Lung microvascular endothelial cell (primary cell): Measurements from ENCODE around the gene PAK2. TPM values are rescaled to one million over a fixed set of nuclear protein-coding genes. Genes with fewer than 3 reads are reported as not detected.
A peak's percentile ranks its signal among the peaks of the same experiment; 100 is the strongest.
"Not testable (repeated sequence)": the region's sequence is repeated elsewhere in the genome, so short reads cannot be mapped to it uniquely, and the experiment has no call there.

ENCODE experiments used
- DNase-seq, 2 donors: peaks; one replicate each; pipeline versions ENCODE4 v3.0.0 to v3.0.0-alpha.2; 2010; ENCODE audit warnings: low read depth in 2 of 2
- total RNA-seq: library from RNA; depleted of rRNA; stranded (reverse); fragments of >200 nt; gene quantifications from 2 replicates; pipeline ENCODE4 v1.2.1, GENCODE V29; 2014

PAK2 gene
- total RNA-seq, 1 donor from 2014 or later: 55.6 TPM

DNA sequence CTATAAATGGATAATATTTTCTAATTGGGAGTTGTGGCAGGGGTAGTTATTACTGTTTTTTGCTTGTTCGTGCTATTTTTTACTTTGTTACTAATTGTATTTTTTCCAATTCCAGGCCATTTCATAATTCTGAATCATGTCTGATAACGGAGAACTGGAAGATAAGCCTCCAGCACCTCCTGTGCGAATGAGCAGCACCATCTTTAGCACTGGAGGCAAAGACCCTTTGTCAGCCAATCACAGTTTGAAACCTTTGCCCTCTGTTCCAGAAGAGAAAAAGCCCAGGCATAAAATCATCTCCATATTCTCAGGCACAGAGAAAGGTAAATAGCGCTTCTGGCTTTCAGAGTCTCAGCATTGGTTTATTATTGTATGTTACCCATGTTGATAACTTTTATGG, 42.9 kb downstream of the PAK2 start:
- DNase-seq: no peak

DNA sequence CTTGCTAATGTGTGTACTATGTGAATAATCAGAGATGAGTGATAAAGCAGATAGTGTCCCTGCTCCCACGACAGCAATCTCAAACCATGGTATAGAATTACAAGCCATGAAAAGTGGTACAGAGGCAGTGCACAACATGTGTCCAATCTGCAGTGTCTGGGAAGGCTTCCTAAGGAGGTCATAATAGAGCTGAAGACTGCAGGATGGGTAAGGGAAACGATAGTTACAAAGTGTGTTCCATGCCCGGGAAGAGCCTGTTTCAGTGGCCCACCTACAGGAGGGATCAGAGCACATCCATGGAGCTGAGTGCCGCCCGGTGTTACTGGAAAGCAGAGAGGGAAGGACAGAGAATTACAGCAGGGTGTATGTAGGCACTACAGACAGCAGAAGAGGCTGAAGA, 48.9 kb downstream of the PAK2 start:
- no peak for DNase-seq

DNA sequence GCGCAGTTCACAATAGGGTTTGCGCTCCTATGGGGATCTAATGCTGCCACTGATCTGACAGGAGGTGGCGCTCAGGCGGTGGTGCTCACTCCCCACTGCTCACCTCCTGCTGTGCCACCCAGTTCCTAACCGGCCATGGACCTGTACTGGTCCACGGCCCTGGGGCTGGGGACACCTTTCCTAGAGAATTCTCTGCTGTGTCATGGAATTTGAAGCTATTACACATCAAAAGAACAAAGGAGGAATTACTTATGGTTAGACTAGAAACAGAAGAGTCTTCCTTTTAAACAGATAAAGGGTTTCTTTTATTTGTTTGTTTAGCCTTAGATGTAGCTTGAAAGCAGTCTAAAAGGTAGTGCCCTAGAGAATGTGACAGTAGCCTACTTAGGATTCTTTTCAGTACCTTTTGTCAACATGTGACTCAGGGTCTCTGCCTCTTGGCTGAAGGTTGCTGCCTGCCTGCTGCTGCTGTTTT, 50.3 kb downstream of the PAK2 start:
- DNase-seq: no peak

DNA sequence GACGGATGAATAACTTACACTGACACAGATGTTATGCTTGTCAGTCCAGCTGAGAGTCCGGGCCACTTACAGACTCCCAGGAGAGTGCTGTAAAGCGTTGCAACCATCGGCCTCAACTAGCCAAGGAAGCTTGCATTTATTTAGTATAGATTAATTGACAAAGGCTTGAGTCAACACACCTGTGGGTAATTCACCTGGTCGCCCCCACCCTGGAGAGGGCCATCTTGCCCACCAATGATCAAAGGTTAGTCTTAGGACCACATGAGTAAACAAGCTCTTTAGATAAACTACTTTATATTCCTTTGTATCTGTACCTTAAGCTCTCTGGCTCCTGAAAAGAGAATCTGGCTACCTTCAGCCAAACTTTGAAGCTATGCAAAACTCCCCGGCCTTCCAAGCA, 51.0 kb downstream of the PAK2 start:
- DNase-seq: no peak

DNA sequence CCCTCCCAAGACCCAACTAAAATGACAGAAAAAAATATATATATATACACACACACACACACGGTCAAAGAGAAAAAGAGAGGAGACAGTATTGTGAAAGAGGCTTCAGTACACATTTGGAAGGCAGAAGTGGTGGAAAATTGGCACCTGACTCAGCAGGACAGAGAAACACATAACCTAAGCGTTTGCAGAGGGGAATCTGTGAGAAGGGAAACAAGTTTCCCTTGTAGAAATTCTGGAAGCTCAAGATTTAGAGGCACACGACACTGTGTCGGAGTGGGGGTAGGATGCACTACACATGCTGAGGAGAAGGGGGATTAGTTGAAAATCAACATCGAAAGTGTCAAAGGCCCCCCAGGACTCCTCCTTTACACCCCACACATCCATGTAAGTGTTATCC, 53.1 kb downstream of the PAK2 start:
- DNase-seq: peak; percentile 12 to 76

DNA sequence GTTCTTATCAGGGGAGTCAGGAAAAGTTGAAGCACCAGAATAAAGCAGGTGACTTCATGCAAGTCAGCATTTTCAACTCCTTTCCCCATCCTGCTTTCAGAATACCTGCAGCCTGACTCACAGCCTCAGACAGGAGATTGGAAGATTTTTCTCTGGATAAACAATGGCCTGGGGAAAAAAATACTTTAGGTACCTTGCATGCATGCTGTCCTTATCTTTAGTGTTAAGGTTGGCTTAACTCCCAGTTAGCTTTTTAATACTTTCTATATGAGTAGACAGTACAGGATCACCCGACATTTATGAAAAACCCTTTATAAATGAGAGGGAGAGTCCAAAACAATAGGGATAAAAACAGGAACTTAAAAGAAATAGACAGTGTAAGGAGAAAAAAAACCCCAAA, 53.6 kb downstream of the PAK2 start:
- peak; percentile 69 to 82 for DNase-seq

DNA sequence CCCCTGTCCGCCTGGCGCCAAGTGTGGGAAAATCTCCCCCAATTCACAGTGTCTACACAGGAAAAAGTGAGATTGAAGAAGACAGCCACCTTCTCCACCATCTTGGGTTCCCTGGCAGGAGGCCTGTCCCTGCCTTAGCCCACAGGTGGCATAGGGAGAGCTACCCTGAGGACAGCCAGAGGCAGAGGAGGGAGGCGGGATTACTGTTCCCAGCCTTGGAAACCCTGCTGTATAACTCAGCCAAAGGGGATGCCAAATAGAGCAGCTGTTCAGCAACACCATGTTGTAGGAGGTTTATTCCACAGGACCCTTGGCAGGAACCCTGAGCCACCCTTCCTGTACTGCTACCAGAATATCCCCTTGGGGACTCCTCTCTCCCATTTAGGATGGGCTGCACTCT, 54.8 kb downstream of the PAK2 start:
- no peak for DNase-seq

DNA sequence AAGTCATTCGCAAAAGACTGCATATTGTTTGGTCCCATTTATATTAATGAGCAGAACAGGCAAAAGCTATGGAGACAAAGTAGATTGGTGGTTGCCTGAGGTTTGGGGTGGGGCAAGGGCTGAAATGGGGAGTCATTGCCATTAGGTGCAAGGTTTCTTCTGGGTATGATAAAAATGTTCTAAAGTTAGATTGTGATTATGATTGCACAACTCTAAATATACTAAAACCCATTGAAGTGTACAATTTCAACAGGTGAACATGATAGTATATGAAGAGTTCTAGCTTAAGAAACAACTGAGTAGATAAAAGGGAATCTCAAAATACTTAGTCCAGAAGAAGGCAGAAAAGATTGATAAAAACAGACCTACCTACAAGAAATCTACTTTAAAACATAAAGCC, 56.7 kb downstream of the PAK2 start:
- DNase-seq: no peak

DNA sequence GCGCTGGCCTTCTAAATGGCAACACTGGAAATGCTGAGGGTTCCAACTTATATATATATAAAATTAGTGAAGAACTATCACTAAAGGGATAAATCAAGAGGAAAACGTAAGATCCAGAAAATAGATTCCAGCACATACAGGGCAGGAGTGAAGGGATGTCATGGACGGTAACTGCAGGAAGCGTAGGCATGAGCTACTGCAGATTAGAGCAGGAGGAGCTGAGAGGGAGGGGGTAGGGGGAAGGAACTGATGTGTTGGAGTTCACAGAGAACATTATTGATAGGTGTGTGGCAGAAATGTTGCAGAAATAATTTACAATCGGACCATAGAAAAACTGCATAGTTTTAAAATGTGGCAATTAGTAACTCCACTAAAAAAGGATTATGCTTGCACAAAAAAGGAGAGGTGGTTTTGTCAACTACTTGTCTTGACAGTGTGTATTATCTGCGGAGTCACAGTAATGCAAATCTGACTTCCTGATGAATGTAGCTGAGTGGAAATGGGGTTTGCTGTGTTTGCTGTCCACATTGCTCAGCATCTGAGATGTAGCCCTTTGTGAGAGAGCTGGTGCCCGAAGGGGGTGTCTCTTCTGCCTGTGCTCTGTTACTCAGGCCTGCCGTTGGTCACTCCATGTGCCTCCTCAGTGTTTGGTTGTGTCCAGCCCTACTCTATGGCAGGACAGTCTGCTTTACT, 61.2 kb downstream of the PAK2 start:
- no peak for DNase-seq

DNA sequence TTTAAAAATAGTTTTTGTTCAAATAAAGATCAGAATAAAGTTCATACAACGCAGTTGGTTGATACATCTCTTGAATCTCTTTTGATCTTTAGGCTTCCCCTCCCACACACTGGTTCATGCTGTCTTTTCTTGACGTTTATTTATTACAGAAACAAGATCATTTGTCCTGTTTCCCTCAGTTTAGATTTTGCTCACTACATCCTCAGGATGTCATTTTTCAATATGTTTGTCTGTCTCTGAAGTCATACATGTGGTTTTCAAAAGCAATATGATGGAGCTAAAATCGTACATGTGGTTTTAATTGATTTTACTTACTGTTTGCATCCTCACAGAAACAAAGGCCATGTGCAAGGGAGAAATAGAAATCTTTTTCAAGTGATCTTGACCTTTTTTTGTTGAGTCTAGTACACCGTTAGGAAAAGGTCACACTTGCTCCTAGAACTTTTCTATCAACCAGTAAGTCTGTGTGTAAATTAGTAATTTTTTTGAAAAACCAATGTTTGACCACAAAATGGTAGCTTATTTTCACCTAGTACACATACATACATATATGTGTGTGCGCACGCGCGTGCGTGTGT, 64.3 kb downstream of the PAK2 start:
- DNase-seq: no peak

DNA sequence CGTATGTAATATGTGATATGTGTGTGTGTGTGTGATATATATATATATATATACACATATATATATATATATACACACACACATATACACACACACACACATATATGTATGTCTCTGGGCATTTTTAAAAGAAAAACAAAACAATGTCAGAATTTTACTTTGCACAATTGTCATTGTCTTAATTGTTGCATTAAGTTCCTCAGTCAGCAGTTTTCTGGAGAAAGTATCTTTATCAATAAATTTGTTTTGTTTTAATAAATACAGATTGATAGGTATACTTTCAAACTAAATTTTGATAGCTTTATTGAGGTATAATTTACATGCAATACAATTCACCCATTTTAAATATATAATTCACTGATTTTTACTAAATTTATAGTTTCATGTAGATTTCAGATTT, 65.1 kb downstream of the PAK2 start:
- DNase-seq: no peak

DNA sequence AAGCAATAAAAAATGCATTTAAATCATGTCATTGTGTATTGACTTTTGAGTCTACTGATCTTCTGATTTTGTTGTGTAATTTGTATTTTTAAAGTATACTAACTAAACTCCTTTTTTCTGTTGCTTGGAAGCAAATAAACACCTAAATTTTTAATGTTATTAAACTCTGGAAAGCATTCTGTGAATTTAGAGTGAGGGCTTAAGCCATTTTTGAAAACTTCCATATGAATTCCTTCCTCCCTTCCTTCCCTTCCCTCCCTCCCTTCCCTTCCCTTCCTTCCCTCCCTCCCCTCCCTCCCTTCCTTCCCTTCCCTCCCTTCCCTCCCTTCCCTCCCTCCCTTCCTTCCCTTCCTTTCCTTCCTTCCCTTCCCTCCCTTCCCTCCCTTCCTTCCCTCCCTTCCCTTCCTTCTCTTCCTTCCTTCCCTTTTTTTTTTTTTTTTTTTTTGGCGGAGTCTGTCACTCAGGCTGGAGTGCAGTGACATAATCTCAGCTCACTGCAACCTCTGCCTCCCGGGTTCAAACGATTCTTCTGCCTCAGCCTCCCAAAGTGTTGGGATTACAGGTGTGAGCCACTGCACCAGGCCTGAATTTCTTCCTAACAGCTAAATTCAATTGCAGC, 71.4 kb downstream of the PAK2 start:
- DNase-seq: no peak

DNA sequence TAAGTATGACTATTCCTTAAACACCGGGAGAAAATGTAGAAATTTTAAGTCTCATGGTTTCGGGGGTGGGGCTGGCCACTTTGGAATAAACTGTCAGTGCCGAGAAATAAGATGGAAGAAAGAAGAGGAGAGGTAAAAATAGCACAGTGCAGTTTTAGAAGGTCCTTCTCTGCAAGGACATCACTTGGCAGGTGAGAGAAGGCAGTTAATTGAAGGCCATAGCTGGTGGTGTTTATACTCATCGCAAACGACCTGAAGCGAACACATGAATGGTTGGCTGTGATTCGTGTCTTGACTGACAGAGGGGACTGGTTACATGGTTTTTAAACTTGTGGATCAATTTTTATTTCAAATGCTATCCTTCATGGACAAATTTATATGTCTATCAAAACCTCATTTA, 73.2 kb downstream of the PAK2 start:
- no peak for DNase-seq

DNA sequence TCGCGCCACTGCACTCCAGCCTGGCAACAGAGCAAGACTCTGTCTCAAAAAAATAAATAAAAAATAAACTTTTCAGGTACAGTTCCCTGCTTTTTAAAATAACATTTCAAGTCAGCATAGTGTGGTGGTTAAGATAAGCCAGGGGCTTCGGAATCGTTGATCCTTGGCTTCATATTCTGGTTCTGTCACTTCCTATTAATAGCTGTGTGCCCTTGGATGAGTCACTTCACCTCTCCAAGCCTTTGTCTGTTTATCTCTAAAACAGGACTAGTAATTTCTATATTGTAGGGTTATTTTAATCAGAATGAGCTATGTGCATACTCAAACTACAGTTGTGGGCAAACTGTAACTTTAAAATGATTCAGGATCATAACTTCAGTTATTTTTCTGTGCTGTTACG, 74.2 kb downstream of the PAK2 start:
- DNase-seq: peak; percentile 39 to 61

DNA sequence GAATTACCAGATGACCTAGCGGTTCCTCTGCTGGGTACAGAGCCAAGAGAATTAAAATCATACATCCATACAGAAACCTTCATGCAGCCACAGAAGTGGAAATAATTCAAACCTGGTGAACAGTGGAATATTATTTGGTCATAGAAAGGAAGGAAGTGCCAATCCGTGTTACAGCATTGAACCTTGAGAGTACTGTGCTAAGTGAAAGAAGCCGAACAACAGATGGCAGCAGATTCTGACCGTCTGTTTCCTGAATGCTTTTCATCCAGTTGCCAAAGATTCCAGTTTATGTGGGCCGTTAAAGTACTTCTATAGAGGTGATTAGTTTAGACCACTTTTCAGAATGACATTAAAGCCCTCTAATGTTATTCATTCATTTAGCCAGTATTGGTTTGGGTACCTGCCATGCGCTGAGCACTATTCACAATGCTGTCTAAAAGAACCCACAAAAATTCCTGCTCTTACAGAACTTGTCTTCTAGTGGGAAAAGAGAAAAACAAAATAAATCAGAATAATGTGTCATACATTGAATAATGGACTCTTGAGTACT, 82.2 kb downstream of the PAK2 start:
- peak in 1 of 2 donors; percentile 56 for DNase-seq

DNA sequence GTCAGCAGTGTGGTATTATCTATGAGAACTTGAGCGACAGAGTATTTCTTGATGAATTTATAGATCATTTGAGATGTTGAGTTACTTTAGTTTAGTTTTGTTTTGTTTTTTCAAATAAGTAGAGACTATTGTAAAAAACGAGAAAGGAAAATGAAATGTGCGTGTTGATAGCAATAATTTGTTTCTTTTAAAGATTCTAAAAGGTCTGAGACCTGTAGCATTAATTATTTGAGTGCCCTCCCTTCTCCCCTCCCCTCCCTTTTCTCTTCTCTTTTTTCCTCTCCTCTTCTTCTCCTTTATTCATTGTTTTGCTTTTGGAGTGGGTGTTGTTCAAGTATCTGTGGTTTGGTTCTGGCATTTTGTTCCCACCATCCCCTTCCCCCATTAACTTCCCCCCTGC, 90.0 kb downstream of the PAK2 start:
- DNase-seq: not testable (repeated sequence)

DNA sequence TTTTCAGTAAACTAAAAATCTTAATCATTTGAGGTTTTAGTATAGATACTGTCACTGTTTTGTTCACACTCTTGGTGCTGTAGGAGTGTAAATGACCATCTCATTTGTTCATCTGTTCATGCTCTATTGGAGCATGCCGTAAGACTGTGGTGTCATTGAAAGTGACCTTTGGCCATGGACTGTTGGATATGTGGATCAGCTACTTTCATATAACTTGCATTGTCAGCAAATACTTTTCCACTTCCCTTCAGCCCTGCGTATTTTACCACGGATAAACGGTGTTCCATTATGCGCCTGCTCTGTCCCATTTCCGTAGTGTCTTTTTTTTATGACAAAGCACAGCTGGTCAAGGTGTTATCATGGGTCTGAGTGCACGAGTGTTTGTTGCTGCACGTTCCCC, 95.4 kb downstream of the PAK2 start:
- DNase-seq: peak in 1 of 2 donors; percentile 77

DNA sequence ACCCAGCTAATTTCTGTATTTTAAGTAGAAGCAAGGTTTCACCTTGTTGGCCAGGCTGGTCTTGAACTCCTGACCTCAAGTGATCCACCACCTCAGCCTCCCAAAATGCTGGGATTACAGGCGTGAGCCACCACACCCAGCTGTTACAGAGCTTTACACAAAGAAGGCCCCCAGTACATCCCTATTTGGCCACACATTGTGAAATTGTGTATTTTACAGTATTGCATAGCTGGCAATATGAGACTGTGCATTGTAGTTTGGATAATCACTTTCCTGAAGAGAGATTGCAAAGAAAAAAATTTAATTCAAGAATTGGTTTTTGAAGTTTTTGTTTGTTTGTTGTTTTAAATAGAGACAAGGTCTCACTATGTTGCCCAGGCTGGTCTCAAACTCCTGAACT, 97.0 kb downstream of the PAK2 start:
- DNase-seq: not testable (repeated sequence)

DNA sequence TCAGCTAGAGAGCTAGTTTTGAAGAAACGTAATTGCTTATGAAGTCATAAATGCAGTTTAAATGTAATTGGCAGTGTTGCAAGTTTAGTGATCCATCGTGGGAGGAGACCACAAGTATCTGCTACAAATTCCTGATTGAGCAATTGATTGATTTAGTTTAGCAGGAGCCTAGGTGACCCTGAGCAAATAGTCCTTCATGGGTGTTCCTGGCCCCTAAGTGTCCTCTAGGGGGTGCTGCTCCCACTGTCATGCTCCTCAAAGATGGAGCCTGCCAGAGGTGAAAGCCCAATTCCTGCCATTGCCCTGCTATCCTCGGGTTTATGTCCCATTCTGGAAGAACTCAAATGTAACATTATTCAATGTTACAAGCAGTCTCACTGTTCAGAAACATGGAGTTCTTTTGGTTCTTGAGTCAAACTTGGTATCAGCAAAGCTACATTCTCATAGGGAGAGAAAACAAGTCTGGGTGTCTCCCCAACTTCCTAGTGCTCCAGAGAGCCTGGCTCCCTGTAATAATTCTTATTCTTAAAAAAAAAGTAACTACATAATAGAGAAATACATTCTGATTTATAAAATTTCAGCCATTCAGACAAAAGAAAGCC, 98.3 kb downstream of the PAK2 start:
- peak; percentile 76 to 77 for DNase-seq

DNA sequence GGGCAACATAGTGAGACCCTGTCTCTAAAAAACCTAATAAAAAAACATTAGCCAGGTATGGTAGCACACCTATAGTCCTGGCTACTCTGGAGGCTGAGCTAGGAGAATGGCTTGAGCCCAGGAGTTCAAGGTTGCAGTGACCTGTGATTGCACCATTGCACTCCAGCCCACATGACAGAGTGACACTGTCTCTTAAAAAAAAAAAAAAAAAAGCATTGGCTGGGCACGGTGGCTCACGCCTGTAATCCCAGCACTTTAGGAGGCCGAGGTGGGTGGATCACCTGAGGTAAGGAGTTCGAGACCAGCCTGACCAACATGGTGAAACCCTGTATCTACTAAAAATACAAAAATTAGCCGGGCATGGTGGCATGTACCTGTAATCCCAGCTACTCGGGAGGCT, 99.7 kb downstream of the PAK2 start:
- DNase-seq: not testable (repeated sequence)

DNA sequence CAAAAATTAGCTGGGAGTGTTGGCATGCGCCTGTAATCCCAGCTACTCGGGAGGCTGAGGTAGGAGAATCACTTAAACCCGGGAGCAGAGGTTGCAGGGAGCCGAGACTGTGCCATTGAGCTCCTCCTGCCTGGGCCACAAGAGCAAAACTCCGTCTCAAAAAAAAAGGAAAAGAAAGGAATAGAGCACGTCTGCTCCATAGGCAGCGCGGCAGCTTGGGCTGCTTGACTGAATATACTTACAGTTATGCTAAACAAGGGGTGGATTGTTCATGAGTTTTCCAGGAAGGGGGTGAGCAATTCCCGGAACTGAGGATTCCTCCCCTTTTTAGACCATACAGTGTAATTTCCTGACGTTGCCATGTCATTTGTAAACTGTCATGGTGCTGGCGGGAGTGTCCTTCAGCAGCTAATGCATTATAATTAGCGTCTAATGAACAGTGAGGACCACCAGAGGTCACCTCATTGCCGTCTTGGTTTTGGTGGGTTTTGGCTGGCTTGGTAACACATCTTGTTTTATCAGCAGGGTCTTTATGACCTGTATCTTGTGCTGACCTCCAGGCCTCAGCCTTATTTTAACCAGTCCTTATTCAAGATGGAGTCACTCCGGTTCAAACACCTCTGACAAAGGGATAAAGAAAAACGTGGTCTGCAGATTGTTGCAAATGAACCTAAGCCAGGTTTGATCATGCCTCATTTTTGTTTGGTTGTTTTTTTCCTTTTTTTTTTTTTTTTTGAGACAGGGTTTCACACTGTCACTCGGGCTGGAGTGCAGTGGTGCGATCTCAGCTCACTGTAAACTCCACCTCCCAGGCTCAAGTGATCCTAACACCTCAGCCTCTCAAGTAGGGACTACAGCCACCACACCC, 103.1 kb downstream of the PAK2 start:
- peak; percentile 16 to 71 for DNase-seq
